Chondrocyte (in vitro differentiated cells): ENCODE results near the gene SCRN1. TPM values are rescaled to one million over a fixed set of nuclear protein-coding genes. Genes with fewer than 3 reads are reported as not detected.

ENCODE experiments used
- DNase-seq: peaks from one replicate; pipeline ENCODE4 v3.0.0; 2021; ENCODE audit warnings: mixed read lengths, low spot score
- H3K27ac Mint-ChIP-seq: one replicate; pipeline ENCODE4 v1.8.0; 2021; ENCODE audit warnings: mild to moderate bottlenecking, moderate library complexity, mixed read lengths; ENCODE audit not compliant: unreplicated experiment
- H3K27me3 Mint-ChIP-seq: 2 replicates; pipeline ENCODE4 v1.8.0; 2021; ENCODE audit warnings: low read depth, mixed read lengths
- H3K36me3 Mint-ChIP-seq: 2 replicates; pipeline ENCODE4 v1.8.0; 2021; ENCODE audit warnings: low read depth, mixed read lengths
- H3K4me1 Mint-ChIP-seq: 2 replicates; pipeline ENCODE4 v1.8.0; 2021; ENCODE audit warnings: low read depth, mild to moderate bottlenecking, mixed read lengths
- H3K4me3 Mint-ChIP-seq: one replicate; pipeline ENCODE4 v1.8.0; 2021; ENCODE audit warnings: mild to moderate bottlenecking, moderate library complexity, mixed read lengths; ENCODE audit not compliant: unreplicated experiment
- H3K9me3 Mint-ChIP-seq: 2 replicates; pipeline ENCODE4 v1.8.0; 2021; ENCODE audit warnings: low read depth, mixed read lengths
- total RNA-seq: library from RNA; stranded (reverse); gene quantifications from 3 replicates; pipeline ENCODE4 v1.2.1, GENCODE V29; 2021
- TF ChIP-seq, protein P1 (sequence below): fragments of 200-600 bp; sonication (generic); IDR thresholded peaks from 2 replicates; pipeline ENCODE4 v1.5.0; 2021; ENCODE audit warnings: antibody characterized with exemption, mild to moderate bottlenecking, moderate library complexity

SCRN1 gene
- total RNA-seq, 1 donor from 2014 or later, result 129 TPM

- TF ChIP-seq, protein P1, sequence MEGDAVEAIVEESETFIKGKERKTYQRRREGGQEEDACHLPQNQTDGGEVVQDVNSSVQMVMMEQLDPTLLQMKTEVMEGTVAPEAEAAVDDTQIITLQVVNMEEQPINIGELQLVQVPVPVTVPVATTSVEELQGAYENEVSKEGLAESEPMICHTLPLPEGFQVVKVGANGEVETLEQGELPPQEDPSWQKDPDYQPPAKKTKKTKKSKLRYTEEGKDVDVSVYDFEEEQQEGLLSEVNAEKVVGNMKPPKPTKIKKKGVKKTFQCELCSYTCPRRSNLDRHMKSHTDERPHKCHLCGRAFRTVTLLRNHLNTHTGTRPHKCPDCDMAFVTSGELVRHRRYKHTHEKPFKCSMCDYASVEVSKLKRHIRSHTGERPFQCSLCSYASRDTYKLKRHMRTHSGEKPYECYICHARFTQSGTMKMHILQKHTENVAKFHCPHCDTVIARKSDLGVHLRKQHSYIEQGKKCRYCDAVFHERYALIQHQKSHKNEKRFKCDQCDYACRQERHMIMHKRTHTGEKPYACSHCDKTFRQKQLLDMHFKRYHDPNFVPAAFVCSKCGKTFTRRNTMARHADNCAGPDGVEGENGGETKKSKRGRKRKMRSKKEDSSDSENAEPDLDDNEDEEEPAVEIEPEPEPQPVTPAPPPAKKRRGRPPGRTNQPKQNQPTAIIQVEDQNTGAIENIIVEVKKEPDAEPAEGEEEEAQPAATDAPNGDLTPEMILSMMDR, result no peak
- Mint-ChIP-seq H3K9me3 (no peaks in the 10 kb centered on the region), H3K4me3 (no peak overlapping the region), H3K27me3 (no peaks in the 10 kb centered on the region), H3K27ac (no peak overlapping the region), H3K36me3 (peaks cover 29% of the 10 kb centered on the region), H3K4me1 (peaks cover 3% of the 10 kb centered on the region)
- no peak for DNase-seq
Observed at GRCh38 chr7:29945259-29945809, 44.3 kb downstream of the SCRN1 start.

GRCh38 chr7:29940199-29940598 lies 49.4 kb downstream of the SCRN1 start:
- DNase-seq, result no peak
- H3K9me3 Mint-ChIP-seq, result no peaks in the 10 kb centered on the region
- TF ChIP-seq, protein P1, result no peak
- peaks cover 4% of the 10 kb centered on the region for H3K4me1 Mint-ChIP-seq
- H3K4me3 Mint-ChIP-seq, result no peak overlapping the region
- peaks cover 42% of the 10 kb centered on the region for H3K36me3 Mint-ChIP-seq
- no peaks in the 10 kb centered on the region for H3K27me3 Mint-ChIP-seq
- no peak overlapping the region for H3K27ac Mint-ChIP-seq

- Mint-ChIP-seq H3K27me3 (no peaks in the 10 kb centered on the region), H3K4me3 (no peak overlapping the region), H3K36me3 (peaks cover 38% of the 10 kb centered on the region), H3K27ac (no peak overlapping the region), H3K9me3 (no peaks in the 10 kb centered on the region), H3K4me1 (peaks cover 11% of the 10 kb centered on the region)
- no peak for DNase-seq
- TF ChIP-seq, protein P1, result no peak
Observed at GRCh38 chr7:29937132-29937531, 52.5 kb downstream of the SCRN1 start.

DNA sequence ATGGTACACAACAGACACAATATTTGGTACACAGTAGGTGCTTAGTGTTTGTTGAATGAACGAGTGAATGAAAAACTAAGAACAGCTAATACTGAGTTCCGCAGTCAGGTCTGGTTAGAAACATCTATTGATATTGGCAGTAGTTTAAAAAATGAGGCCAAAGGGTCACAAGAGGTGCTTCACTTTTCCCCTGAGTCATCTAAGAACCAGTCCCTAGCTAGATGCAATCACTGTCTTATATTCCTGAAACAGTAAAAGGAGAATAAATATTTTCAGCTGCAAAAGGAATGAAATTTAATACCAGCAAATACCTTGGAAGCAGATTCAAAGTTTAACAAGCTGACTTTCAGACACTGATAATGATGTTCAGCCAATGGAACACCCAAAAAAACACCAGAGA lies 54.5 kb downstream of the SCRN1 start:
- Mint-ChIP-seq H3K4me1 (peaks cover 15% of the 10 kb centered on the region), H3K4me3 (no peak overlapping the region), H3K9me3 (no peaks in the 10 kb centered on the region), H3K36me3 (peaks cover 42% of the 10 kb centered on the region), H3K27me3 (no peaks in the 10 kb centered on the region), H3K27ac (no peak overlapping the region)
- TF ChIP-seq, protein P1, result no peak
- no peak for DNase-seq

DNA sequence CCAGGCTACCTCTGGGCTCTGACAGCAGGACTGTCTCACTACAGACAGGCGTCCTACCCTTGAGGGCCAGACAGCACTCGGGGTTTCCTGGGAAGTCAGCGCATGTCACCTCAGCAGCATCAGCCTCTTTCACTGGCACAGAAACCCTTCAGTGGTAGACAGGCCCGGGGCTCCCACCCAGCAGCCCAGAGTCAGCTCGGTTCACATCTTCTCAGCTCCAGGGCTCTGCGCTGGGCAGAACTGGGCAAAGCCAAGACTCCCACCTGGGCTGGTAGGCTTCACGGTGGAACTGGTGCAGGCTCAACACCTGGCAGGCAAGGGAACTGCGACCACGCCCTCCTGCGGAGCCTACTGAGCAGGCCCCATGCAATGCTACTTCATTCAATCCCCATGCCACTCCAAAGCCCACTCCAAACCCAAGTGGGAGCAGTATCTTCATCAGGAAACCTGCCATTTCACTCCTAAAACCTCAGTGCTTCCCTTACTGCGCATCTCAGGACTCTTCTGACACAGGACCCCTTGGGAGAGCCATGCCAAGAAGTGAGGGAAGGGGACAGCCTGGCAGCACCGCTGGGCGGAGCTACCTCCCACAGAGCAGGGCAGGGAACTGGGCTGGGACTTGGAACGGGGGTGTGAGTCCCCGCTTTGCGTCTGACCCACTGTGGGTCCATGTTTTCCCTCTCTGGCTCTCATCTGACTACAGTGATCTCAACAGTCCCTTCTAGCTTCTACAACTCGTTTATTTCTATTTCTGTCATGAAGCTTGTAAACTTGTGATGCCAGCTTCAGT lies 60.4 kb downstream of the SCRN1 start:
- TF ChIP-seq, protein P1, result no peak
- DNase-seq, result no peak
- H3K4me3 Mint-ChIP-seq, result no peak overlapping the region

More for the DNA sequence above, 60.4 kb downstream of the SCRN1 start:
- H3K4me1 Mint-ChIP-seq, result peaks cover 6% of the 10 kb centered on the region
- H3K9me3 Mint-ChIP-seq, result no peaks in the 10 kb centered on the region
- H3K27me3 Mint-ChIP-seq, result no peaks in the 10 kb centered on the region
- peaks cover 16% of the 10 kb centered on the region for H3K36me3 Mint-ChIP-seq
- no peak overlapping the region for H3K27ac Mint-ChIP-seq
